Subcutaneous abdominal adipose tissue (tissue), 5 donors: ENCODE results near the gene ESRP2.

ENCODE experiments used
- H3K27ac ChIP-seq: one replicate; pipeline ENCODE4 v1.7.0; 2013; ENCODE audit warnings: low read depth, mild to moderate bottlenecking, inconsistent platforms, low read length, moderate library complexity
- H3K27me3 ChIP-seq, 5 donors: one replicate each; pipeline ENCODE4 v1.7.0; 2013; ENCODE audit warnings: low read length in 5 of 5, inconsistent platforms in 1 of 5; ENCODE audit not compliant: control insufficient read depth in 5 of 5, insufficient read depth in 4 of 5
- H3K36me3 ChIP-seq, 5 donors: one replicate each; pipeline ENCODE4 v1.7.0; 2013; ENCODE audit warnings: low read length in 5 of 5; ENCODE audit not compliant: control insufficient read depth in 5 of 5, insufficient read depth in 5 of 5
- H3K4me1 ChIP-seq, 5 donors: one replicate each; pipeline ENCODE4 v1.7.0; 2013; ENCODE audit warnings: low read length in 5 of 5, mild to moderate bottlenecking in 3 of 5, moderate library complexity in 1 of 5; ENCODE audit not compliant: control insufficient read depth in 5 of 5, insufficient read depth in 5 of 5
- H3K4me3 ChIP-seq, 5 donors: one replicate each; pipeline ENCODE4 v1.7.0; 2013; ENCODE audit warnings: low read length in 5 of 5, low read depth in 1 of 5
- H3K9ac ChIP-seq, 5 donors: one replicate each; pipeline ENCODE4 v1.7.0; 2013; ENCODE audit warnings: low read length in 5 of 5, mild to moderate bottlenecking in 4 of 5, moderate library complexity in 3 of 5
- H3K9me3 ChIP-seq, 5 donors: one replicate each; pipeline ENCODE4 v1.7.0; 2013; ENCODE audit warnings: low read length in 5 of 5; ENCODE audit not compliant: control insufficient read depth in 5 of 5
- donor health status: healthy.
- donor health status: healthy.
- donor health status: healthy.
- donor health status: healthy.
- donor health status: healthy.

Gene ESRP2

DNA sequence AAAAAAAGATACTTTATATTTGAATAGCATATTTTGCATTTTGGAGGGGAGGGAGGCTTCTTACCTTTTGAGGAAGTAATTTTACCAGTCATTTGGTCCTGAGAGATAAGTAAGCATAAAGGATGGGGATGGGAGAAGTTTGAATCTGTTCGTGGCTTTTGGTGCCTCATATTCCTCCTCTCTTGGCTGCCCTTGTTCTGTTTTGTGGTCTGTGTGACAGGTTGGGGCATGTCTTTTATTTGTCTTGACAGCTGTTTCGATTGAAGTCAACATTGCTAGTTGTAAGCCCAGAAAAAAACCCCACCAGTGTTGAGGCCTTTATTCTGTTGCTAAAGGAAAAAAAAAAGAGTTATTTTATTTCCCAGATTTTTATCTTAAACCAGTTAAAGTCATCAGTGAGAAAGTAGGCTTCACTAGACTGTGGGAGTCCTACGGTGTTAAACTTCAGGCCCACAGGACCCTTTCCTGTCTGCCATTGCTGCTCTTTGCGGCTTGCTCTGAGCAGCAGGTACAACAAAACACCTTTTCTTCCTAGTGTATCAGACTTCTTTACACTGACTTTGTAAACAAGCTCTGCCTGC lies 39.8 kb upstream of the ESRP2 start:
- Histone ChIP-seq H3K27ac (peak overlapping the region; percentile 60), H3K9me3 (no peaks in the 10 kb centered on the region), H3K4me1 (peaks cover 5 to 69% (median 49%) of the 10 kb centered on the region in 5 donors), H3K9ac (peak overlapping the region in 2 of 5 donors; percentile 32 to 51), H3K4me3 (no peak overlapping the region), H3K36me3 (peaks cover 4 to 47% (median 20%) of the 10 kb centered on the region in 5 donors), H3K27me3 (no peaks in the 10 kb centered on the region)

DNA sequence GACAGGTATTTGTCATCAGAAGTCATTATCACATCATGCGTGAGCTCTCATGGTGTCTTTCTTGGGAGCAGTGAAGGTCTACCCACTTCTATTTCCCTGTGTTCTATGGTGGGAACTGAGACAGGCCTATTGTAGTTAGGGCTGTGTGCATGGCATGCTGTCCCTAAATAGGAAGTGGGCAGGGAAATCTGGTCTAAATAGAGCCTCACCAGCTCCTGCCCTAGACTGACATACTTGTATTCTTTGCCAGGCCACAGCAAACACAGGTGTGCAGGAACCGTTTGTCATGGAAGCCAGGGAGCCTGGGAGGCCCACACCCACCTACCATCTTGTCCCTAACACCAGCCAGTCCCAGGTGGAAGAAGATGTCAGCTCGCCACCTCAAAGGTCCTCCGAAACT lies 38.5 kb upstream of the ESRP2 start:
- H3K9ac ChIP-seq: no peak overlapping the region
- peaks cover 4 to 52% (median 20%) of the 10 kb centered on the region in 5 donors for H3K36me3 ChIP-seq
- H3K27ac ChIP-seq: no peak overlapping the region
- peaks cover 2 to 67% (median 44%) of the 10 kb centered on the region in 5 donors for H3K4me1 ChIP-seq
- H3K27me3 ChIP-seq: no peaks in the 10 kb centered on the region
- no peaks in the 10 kb centered on the region for H3K9me3 ChIP-seq
- no peak overlapping the region for H3K4me3 ChIP-seq

DNA sequence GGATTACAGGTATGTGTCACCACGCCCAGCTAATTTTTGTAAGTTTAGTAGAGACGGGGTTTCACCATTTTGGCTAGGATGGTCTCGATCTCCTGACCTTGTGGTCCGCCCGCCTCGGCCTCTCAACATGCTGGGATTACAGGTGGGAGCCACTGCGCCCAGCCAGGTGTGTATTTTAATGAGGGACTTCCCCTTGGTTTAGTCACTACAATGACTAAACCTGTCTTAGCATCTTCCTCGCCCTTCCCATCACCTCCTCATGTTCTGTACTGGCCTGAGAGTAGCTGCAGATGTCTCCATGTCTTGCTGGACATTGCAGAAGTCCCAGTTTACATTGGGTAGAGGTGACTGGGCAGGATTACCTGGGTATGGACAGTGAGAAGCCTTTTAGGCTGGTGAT lies 38.0 kb upstream of the ESRP2 start:
- Histone ChIP-seq H3K27ac (no peak overlapping the region), H3K27me3 (no peaks in the 10 kb centered on the region)

DNA sequence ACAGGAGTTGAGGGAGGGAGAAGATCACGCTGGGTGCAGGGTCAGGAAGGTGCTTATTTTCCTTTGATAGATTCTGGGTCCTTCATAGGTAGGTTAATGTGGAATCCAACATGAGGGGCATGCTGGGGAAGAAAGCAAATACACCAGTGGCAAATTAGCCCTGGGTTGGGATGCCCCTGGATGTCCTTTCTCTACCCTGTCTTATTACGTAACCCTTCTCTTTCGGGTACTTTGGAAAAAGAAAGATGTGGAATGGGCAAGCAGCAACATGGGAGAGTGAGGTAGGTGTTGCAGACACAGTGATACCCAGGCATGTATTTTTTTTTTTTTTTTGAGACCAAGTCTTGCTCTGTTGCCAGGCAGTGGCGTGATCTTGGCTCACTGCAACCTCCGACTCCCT lies 37.5 kb upstream of the ESRP2 start:
- H3K9ac ChIP-seq: no peak overlapping the region
- peak overlapping the region; percentile 51 for H3K27ac ChIP-seq
- peaks cover 8 to 54% (median 20%) of the 10 kb centered on the region in 5 donors for H3K36me3 ChIP-seq
- no peak overlapping the region for H3K4me3 ChIP-seq
- H3K9me3 ChIP-seq: no peaks in the 10 kb centered on the region
- H3K27me3 ChIP-seq: no peaks in the 10 kb centered on the region
- peaks cover 2 to 69% (median 39%) of the 10 kb centered on the region in 5 donors for H3K4me1 ChIP-seq

More for the DNA sequence above, 38.0 kb upstream of the ESRP2 start:
- no peaks in the 10 kb centered on the region for H3K9me3 ChIP-seq
- peaks cover 8 to 54% (median 20%) of the 10 kb centered on the region in 5 donors for H3K36me3 ChIP-seq
- H3K4me3 ChIP-seq: no peak overlapping the region
- H3K9ac ChIP-seq: no peak overlapping the region
- peaks cover 2 to 67% (median 39%) of the 10 kb centered on the region in 5 donors for H3K4me1 ChIP-seq

DNA sequence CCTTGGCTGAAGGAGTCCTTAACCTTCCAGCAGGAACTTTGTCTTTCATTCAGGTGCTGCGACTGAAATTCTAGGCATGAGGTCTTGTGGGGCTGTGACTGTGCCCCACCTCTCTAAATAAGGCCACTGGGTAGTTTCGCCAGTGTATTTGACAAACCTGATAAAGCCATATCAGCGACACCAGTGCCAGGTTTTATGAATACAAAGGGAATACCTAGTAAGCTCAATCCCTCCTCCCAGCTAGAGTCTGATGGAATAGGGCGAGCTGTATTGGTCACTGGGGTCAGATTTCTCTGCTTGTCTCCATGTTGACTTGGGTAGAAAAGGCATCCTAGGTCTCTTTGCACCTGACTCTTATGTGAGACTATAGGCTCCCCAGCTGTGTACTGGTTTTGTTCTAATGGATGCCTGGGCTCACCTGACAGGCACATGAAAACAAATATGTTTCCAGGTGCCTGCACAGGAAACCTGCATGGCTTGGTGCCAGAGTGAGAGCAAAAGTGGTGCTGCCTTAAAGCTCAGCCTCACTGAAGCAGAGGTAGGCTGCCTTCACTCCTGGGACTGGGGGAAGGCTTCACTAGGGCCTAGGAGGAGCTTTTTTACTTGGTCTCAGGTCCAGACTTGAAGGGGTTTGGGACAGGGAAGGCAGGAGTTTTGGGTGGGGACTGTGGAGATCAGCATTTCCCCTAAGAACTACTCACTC lies 36.7 kb upstream of the ESRP2 start:
- Histone ChIP-seq H3K36me3 (peaks cover 8 to 54% (median 20%) of the 10 kb centered on the region in 5 donors), H3K27me3 (no peaks in the 10 kb centered on the region), H3K4me1 (peaks cover 2 to 75% (median 47%) of the 10 kb centered on the region in 5 donors), H3K27ac (peak overlapping the region; percentile 51), H3K9me3 (no peaks in the 10 kb centered on the region), H3K9ac (peak overlapping the region in 1 of 5 donors; percentile 6), H3K4me3 (no peak overlapping the region)

DNA sequence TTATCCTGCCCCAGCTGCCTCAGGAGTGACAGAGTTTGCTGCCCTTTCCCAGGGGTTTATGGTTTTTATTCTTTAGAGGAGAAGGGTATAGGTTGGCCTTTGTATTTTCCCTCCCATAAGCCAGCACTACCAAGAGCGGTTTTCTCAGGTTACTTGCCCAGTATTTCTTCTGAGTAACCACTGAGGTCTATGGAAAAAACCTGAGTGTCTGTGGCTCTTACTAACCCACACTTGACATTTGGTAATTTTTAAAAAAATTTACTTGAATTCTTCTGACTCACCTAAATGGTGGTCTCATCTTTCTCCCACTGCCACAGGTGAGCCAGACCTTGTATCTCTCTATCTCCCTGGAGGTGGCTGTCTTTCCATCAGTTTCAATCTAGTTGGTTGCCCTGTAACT lies 34.4 kb upstream of the ESRP2 start:
- peaks cover 4 to 43% (median 20%) of the 10 kb centered on the region in 5 donors for H3K36me3 ChIP-seq
- H3K4me1 ChIP-seq: peaks cover 3 to 70% (median 46%) of the 10 kb centered on the region in 5 donors
- peak overlapping the region; percentile 74 for H3K27ac ChIP-seq

DNA sequence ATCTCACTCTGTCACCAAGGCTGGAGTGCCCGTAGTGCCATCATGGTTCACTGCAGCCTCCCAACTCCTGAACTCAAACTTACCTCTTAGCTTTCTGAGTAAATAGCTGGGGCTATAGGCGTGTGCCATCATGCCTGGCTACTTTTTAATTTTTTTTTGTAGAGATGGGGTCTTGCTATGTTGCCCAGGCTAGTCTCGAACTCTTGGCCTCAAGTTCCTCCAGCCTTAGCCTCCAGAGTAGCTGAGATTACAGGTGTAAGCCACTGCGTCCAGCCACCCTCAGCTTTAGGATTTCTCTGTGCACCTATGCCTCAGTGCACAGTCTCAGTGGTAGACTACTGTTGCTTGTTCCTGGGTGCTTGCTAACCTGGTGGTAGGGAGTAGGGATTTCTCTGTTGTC lies 33.9 kb upstream of the ESRP2 start:
- Histone ChIP-seq H3K4me3 (no peak overlapping the region), H3K27ac (peak overlapping the region; percentile 74)

More for the DNA sequence above, 34.4 kb upstream of the ESRP2 start:
- Histone ChIP-seq H3K27me3 (no peaks in the 10 kb centered on the region), H3K9me3 (no peaks in the 10 kb centered on the region), H3K9ac (peak overlapping the region in 2 of 5 donors; percentile 7 to 47), H3K4me3 (no peak overlapping the region)

DNA sequence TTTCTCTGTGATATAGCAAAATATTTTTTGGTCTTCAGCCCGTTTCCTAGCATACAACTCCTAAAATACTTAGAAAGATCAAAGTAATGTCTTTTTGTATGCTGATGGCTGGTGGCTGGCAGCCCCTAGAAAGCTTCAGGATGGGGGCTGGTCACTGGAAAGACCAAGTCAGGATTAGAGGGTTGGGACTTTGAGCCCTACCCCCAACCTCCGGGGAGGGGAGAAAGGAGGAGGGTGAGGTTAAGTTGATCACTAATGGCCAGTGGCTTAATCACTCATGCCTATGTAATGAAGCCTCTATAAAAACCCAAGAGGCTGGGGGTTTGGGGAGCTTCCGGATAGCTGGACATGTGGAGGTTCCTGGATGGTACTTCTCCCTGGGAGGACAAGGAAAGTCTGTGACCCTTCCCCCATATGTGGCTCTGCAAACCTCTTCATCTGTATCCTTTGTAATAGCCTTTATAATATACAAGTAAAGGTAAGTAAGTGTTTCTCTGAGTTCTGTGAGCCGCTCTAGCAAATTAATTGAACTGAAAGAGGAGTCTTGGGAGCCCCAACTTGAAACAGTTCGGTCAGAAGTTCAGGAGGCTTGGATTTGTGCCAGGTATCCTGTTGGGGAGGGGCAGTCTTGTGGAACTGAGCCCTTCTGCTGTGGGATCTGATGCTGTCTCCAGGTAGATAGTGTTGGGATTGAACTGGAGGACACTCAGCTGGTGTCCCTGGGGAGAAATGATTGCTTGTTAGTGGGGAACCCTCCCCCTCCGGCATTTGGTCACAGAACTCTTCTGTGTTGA lies 31.9 kb upstream of the ESRP2 start:
- Histone ChIP-seq H3K36me3 (peaks cover 0 to 20% (median 4%) of the 10 kb centered on the region in 5 donors), H3K4me1 (peaks cover 4 to 76% (median 58%) of the 10 kb centered on the region in 5 donors), H3K4me3 (peak overlapping the region in 2 of 5 donors; percentile 2 to 16), H3K9ac (peak overlapping the region in 1 of 5 donors; percentile 48), H3K9me3 (no peaks in the 10 kb centered on the region), H3K27ac (peak overlapping the region; percentile 74), H3K27me3 (no peaks in the 10 kb centered on the region)

More for the DNA sequence above, 33.9 kb upstream of the ESRP2 start:
- H3K9me3 ChIP-seq: no peaks in the 10 kb centered on the region
- H3K27me3 ChIP-seq: no peaks in the 10 kb centered on the region
- H3K4me1 ChIP-seq: peaks cover 3 to 72% (median 49%) of the 10 kb centered on the region in 5 donors
- H3K36me3 ChIP-seq: peaks cover 4 to 40% (median 16%) of the 10 kb centered on the region in 5 donors
- peak overlapping the region in 2 of 5 donors; percentile 7 to 47 for H3K9ac ChIP-seq

DNA sequence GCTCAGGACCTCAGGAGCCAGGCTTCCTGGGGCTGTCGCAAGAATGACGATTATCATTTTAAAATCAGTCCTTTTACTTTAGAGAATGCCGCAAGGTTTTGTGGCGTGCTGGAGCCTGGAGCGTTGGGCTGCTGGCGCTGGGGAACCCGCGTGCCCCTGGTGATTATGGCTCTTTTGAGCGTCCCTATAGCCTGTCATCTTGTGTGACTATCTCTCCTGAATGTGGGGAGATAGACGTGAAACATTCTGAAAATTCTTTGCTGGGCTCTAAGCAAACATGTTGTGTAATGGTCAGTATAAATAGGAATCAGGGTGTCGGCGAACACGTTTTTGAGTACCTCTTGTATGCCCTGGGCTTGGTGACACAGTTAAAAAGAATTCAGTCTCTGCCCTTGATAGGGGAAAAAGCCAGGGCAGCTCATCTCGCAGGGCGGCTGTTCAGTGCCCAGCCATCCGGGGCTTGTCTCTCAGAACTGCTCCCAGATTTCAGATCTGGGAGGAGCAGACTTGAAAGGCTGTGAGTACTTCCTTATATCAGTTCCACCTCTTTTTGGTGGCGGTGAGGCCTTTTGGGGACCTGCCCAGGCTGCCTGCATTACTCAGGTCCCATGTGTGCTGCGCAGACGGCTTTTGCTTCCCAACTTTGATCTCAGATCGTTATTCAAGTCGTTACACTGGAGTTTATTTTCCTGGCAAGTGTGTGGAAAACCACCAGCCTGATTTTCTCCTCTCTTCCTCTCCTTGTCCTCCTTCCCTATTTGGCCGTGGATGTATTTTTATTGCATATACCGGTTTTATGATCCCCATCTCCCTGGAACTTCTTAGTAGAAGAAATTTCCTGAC lies 29.4 kb upstream of the ESRP2 start:
- Histone ChIP-seq H3K4me1 (peaks cover 4 to 54% (median 46%) of the 10 kb centered on the region in 5 donors), H3K27me3 (no peaks in the 10 kb centered on the region), H3K36me3 (peaks cover 2 to 18% (median 6%) of the 10 kb centered on the region in 5 donors), H3K27ac (peak overlapping the region; percentile 98), H3K9me3 (no peaks in the 10 kb centered on the region), H3K9ac (peak overlapping the region; percentile 80 to 98 (median 95)), H3K4me3 (peak overlapping the region; percentile 77 to 90 (median 83))
